Measurements from ENCODE around the gene BTK.

DNA sequence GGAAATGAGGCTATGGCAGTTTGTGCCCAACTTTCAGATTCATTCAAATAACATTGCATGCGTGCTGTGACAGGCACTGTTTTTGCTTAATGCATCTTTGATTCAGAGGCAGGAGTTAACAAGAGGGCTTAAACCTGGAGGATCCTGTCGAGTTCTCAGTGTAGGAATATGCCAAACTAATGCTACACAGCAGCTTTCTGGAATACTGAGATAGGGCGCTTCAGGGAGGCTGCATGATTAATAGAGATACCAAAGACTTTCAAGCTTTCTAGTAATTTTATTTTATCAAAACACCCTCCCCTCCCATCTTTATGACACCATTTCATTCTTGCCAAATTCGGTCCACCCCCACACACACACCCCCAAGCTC, 36.8 kb downstream of the BTK start:
- TF ChIP-seq TAF1 (IDR thresholded peaks at IDR 0.05; ENCODE audit: low read depth, low read length) (no peak), POLR2AphosphoS5 (IDR thresholded peaks at IDR 0.05; ENCODE audit: low read depth, low read length) (no peak)
